Body of pancreas (tissue), 4 donors: ENCODE results near the gene PRRT1.

ENCODE experiments used
- CTCF ChIP-seq, 7 experiments: fragments of 450-650 bp in 4 of 7; fragments of 200-600 bp in 3 of 7; sonication (generic) in 3 of 7; IDR thresholded peaks; one replicate each; pipeline ENCODE4 v1.5.1; 2016 to 2019; ENCODE audit warnings: antibody characterized with exemption in 7 of 7
- POLR2A ChIP-seq, 3 donors: fragments of 450-650 bp; IDR thresholded peaks; one replicate each; pipeline ENCODE4 v1.6.1; 2016; ENCODE audit warnings: antibody characterized with exemption in 3 of 3, mild to moderate bottlenecking in 2 of 3

GRCh38 chr6:32126880-32127279 lies 24.9 kb downstream of the PRRT1 start:
- TF ChIP-seq CTCF (IDR thresholded peaks at IDR 0.05) (no peak), POLR2A (IDR thresholded peaks at IDR 0.05) (no peak)
